ENCODE measurements around the gene EIF2B4.

DNA sequence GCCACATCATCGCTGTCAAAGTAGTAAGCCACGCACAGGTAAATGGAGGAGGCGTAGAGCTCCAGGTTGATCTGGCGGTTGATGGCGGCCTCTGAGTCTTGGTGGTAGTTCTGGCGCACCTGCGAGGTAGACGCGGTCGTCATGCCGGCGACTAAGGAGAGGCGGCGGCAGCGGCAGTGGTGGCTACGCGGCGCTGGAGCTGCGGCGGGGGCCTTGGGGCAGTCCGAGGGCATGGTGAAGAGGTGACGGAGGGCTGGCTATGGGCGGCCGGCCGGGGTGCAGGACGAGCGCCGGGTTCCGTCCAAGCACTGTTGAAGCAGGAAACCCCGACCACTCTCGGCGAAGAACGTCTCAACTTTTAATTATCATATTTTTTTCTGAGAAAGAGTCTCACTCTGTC lies 23.1 kb upstream of the EIF2B4 start:
- TF ChIP-seq CTCF (IDR thresholded peaks at IDR 0.05 in 8 of 11, conservative IDR thresholded peaks at IDR 0.05 in 3 of 11) (no peak), POLR2A (IDR thresholded peaks at IDR 0.05) (no peak)
